ENCODE results near the gene S100A5.
"Not testable (repeated sequence)": the region's sequence is repeated elsewhere in the genome, so short reads cannot be mapped to it uniquely, and the experiment has no call there.

The S100A5 gene

DNA sequence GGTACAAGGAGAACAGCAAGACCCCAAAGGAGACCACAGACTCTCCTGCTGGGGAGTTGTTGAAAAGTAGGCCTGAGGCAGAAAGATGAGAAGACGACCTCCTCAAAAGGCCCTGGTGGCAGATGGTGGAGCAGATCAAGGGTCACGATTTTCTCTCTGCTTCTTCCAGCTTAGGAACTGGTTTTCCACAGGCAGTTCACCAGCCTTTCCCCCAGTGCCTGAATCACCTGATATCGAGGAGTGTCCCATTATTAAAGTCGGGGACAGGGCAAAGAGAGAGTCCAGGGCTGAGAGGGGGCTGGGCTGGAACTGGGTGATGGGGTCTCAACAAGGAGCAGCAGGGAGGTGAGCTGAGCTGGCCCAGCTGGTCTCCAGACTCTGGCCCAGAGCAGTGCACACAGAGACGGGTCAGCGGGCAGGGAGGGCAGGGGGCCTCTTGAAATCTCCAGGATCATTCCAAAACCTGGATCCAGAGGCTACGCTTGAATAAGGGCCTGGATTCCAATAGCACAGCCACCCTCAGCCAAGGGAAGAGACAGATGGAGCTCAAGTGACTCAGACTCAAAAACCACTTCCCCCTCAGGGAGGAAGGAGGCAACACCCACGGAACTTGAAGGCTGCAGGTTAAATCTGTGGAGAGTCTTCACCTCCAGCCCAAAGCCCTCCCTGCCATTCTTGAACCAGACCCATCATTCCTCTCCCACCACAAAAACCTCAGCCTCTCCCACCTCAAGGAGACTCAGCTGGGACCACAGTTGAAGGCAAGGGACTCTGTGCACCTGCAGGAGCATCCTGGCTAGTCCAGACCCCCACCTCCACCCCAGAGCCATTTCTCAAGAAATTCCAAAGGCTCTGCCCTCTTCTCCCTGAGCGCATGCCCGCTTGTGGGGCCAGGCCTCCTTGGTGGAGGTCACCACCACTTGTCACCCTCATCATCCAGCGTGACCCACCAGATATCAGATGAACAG is at the start of gene S100A5:
Gene S100A5 (minus strand): TSS at position 541 of the 968 bp plus-strand sequence. CDS start 743 bp downstream, outside the sequence.
- DNase-seq: peak in 5 of 6 experiments; percentile 14 to 53 (median 37)

- DNase-seq: no peak
Measured at GRCh38 chr1:153588482-153588881, 47.7 kb upstream of the S100A5 start.

DNA sequence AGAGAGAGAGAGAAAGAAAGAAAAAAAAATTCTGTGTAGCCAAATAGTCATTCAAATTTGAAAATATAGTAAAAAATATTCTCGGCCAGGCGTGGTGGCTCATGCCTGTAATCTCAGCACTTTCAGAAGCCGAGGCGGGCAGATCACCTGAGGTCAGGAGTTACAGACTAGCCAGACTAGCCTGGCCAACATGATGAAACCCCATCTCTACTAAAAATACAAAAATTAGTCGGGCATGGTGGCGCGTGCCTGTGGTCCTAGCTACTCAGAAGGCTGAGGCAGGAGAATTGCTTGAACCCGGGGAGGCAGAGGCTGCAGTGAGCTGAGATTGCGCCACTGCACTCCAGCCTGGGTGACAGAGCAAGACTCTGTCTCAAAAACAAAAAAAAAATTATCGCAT is 47.3 kb upstream of the S100A5 start:
- DNase-seq: not testable (repeated sequence)

GRCh38 chr1:153587314-153587713 is 46.6 kb upstream of the S100A5 start:
- DNase-seq: no peak

- DNase-seq: no peak
Measured at GRCh38 chr1:153586347-153586746, 45.6 kb upstream of the S100A5 start.

GRCh38 chr1:153585006-153585405 is 44.3 kb upstream of the S100A5 start:
- no peak for DNase-seq

DNA sequence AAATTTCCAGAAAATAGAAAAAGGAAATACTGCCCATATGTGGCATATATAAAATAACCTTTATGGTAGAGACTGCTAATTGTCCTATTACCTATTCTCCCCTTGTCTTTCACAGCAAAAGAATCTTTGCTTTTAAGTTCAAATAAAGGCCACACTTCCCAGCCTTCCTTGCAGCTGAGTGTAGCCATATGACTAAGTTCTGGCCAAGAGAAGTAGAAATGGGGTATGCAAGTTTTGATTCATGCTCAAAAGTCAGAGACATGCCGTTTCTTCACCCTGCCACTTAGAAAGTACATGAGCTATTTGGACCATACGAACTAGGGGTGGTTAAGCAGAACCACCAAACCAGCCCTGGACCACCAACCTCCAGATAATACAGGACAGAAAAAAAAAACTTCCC is 43.2 kb upstream of the S100A5 start:
- DNase-seq: no peak

- DNase-seq: not testable (repeated sequence)
Measured at GRCh38 chr1:153583514-153583913, 42.8 kb upstream of the S100A5 start.

- not testable (repeated sequence) for DNase-seq
Measured at GRCh38 chr1:153582836-153583235, 42.1 kb upstream of the S100A5 start.

DNA sequence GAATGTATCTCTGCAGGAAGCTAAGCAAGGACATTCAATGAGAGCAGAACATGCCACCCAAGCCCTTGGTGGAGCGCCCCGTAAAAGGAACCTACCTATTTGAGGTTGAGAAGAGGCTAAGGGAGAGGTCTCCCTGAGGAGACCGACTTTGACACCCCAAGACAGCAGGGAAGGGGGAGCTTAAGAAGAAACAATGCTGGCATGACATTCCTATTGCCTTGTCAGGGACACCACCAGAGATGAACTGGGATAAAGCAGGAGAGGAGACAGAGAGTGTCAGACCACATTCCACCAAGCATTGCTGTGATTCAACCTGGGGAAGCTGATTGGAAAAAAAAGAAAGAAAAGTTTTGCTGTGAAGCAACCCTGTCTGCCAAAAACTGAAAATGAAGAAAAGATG is 38.2 kb upstream of the S100A5 start:
- no peak for DNase-seq

GRCh38 chr1:153578490-153578889 is 37.8 kb upstream of the S100A5 start:
- DNase-seq: no peak

- DNase-seq: no peak
Measured at GRCh38 chr1:153577624-153578051, 36.9 kb upstream of the S100A5 start.

GRCh38 chr1:153577138-153577537 is 36.4 kb upstream of the S100A5 start:
- no peak for DNase-seq

DNA sequence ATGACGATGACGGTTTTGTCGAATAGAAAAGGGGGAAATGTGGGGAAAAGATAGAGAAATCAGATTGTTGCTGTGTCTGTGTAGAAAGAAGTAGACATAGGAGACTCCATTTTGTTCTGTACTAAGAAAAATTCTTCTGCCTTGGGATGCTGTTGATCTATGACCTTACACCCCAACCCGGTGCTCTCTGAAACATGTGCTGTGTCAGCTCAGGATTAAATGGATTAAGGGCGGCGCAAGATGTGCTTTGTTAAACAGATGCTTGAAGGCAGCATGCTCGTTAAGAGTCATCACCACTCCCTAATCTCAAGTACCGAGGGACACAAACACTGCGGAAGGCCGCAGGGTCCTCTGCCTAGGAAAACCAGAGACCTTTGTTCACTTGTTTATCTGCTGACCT is 34.8 kb upstream of the S100A5 start:
- not testable (repeated sequence) for DNase-seq

GRCh38 chr1:153575081-153575491 is 34.4 kb upstream of the S100A5 start:
- not testable (repeated sequence) for DNase-seq

DNA sequence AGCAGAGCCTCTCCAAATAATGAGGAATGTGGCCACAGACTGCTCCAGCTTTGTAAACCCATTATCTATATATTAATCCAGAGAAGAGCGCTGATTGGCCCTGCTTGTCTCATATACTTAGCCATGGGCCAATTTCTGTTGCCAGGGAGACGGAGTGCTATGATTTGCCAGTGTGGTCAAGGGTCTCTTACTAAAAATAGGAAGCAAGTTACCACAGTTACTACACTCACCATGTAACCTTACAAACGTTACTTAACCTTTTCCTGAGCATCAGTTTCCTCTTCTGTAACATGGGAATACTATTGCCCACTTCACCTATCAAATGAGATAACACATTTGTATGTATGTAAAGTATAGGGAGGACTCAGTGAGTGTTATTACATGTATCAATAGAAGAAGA is 32.6 kb upstream of the S100A5 start:
- DNase-seq: no peak

DNA sequence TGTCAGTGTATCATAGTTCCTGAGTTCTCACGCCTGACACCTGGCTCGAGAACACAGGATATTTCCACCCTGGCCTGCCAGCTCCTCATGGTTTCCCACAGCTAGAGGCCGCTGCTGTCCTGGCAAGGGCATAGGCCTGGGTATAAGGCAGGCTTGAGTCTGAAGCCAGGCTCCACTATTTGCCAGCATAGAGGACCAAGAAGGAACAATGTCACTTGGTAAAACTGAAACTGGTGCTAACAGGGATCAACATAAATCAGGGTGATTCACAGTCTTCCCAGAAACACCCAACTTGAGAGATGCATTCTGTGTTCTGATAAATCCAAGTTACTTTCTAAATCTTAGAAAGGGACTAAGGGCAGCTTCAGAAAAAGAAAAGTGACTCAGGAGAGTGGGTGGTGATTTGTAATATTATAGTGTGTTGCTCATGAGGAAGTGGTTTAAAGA is 31.9 kb upstream of the S100A5 start:
- peak; percentile 2 to 42 (median 27) for DNase-seq

- DNase-seq: no peak
Measured at GRCh38 chr1:153571706-153572105, 31.0 kb upstream of the S100A5 start.

- DNase-seq: no peak
Measured at GRCh38 chr1:153570874-153571273, 30.1 kb upstream of the S100A5 start.

GRCh38 chr1:153569465-153569864 is 28.7 kb upstream of the S100A5 start:
- no peak for DNase-seq

DNA sequence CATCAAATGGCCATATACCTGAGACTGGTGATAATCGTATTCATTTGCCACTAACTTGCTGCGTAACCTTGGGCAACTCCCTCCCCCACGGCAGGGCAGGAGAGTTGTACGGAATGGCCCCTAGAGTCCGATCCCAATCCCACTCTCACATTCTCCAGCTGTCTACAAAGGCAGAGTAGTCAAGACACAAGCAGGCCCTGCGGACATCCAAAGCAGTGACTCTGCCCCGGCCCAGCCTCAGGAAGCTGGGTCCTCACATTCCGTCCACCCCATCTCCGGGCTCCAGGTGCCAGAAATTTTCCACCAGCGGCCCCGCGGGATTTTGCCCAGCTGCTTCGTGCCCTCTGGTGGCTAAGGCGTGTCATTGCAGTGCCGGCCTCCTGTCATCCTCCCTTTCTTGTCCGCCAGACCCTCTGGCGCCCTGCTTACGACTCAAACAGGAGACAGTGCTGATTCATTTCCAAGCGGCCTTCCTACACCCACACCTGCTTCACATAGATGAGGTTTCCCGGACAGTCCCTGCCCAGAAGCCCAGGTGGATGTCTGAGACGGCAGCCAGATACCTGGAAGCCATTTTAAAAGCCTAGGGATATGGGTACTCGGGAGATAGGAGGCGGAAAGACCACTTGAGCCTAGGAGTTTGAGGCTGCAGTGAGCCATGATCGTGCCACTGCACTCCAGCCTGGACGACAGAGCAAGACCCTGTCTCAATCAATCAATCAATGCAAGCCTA is 27.8 kb upstream of the S100A5 start:
- peak; percentile 42 to 85 (median 70) for DNase-seq

DNA sequence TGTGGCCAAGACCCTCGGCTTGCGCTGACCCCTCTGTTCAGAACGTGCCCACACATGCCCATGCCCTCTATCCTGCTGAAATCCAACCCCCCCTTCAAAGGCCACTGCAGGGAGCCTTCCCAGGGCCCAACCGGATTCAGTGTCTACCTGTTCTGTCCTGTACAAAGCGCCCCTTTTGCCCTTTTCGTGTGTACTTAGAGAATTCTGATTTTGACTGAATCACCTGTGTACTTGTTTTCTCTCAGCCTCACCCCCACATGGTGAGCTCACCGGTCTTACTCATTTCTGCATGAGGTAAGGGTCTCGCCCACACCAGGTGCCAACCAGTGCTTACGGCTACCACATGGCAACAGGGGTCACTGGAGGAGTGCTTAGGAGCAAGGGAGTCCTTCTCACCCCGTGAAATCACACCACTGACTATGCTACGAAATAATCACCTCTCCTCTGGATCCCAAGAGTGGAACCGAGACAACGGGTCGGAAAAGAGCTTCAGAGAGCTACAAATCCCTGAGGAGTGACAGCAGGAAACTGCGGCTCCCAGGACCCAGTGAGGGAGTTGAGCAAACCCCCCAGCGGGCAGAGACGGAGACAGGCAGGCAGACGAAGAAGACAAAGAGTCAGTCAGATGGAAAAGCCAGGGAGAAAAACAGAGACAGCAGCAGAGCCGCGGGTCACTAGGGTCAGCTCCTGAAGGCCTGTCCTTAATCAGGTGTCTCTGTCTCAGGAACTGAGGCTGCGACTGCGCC is 27.1 kb upstream of the S100A5 start:
- no peak for DNase-seq
